ENCODE data around the gene CRTC3.

DNA sequence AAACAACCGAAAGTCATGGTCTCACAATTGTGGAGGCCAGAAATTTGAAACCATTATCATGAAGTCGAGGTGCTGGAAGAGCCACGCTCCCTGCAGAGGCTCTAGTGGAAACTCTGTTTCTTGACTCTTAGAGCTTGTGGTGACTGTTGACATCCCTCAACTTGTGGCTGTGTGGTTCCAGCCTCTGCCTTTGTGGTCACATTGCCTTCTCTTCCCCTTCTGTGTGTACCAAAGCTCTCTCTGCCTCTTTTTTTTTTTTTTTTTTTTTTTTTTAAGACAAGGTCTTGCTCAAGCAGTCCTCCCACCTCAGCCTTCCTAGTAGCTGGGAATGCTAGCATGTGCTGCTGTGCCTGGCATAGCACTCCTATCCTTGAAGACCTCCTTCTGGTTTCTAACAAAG, 48.7 kb upstream of the CRTC3 start:
- no peak for TF ChIP-seq CTCF (IDR thresholded peaks at IDR 0.05; ENCODE audit: poor library complexity)
- no peak for TF ChIP-seq EZH2 (IDR thresholded peaks at IDR 0.05; ENCODE audit: borderline replicate concordance)
- no peak for TF ChIP-seq EZH2phosphoT487 (IDR thresholded peaks at IDR 0.05; ENCODE audit: low read depth, severe bottlenecking, unreplicated experiment)
